Measurements from ENCODE around the gene MATCAP1.

The MATCAP1 gene

DNA sequence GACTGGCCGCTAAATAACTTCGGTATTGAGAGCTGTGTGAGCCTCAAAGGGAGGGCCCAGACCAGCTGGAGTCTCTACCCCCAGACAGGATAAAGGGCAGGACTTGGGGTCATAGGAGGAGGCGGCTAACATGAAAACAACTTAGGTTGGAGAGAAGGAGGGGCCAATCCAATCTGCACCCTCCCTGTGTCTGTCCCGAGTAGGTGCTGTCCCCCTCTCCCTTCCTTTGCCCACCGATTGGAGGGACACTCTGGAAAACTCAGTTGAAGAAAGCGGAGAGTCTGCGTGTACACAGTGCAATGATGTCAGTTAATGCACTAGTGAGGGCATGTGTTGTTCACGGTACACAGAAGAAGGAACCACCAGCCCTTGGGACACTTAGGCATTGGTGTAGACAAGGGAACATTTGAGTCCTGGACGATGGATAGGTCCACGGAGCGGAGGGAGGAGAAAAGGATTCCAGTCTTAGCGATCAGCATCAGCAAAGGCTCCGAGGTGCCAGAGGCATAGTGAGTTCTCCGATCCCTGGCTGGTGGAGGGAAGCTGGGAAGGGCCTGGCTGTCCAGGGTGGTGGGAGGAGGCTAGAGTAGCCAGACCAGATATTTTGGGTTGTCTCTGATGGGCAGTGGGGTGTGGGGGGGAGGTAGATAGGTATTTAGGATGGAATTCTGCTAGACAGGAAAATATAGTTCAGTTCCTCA is 12.7 kb downstream of the MATCAP1 start:
- no peak for DNase-seq (ENCODE audit: low spot score)

DNA sequence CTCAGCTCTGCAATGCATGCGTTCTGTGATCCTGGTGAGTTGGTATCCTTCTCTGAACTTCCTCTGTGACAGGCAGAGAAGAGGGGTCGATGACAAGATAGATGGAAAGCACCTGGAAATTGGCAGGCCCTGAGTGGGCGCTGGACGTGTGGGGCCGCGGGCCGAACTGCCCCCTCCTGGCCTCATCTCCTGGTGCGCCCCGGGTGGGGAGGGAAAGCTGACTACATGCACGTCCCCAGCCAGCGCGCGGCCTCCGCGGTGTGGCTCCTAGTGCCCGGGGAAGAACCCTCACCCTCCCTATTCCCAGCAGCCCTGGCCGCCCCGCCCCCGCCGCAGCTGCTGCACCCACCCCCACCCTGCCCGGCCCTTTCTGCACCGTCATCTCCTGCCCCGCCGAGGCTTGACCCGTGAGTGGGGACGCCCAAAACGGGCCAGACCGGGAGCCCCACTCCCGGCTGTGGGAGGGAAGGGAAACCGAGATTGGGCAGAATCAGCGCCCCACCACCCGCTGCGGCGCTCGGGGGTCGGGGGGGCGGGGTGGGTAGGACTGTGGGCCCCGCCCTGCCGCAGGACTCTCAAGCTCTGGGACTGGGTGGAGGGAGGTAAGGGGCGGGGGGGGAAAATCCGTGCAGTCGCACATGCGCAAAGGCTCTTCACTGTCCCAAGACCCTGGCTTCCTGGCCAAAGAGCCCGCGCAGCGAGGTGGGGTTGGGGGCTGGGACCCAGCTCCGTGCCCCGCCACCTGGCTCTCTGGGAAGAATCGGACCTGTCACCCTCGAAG is 13.4 kb downstream of the MATCAP1 start, which contains the start of gene NOL3:
Gene NOL3, plus strand, starts transcription at position 371 of the 781 bp plus-strand sequence.
- DNase-seq (ENCODE audit: low spot score): no peak

DNA sequence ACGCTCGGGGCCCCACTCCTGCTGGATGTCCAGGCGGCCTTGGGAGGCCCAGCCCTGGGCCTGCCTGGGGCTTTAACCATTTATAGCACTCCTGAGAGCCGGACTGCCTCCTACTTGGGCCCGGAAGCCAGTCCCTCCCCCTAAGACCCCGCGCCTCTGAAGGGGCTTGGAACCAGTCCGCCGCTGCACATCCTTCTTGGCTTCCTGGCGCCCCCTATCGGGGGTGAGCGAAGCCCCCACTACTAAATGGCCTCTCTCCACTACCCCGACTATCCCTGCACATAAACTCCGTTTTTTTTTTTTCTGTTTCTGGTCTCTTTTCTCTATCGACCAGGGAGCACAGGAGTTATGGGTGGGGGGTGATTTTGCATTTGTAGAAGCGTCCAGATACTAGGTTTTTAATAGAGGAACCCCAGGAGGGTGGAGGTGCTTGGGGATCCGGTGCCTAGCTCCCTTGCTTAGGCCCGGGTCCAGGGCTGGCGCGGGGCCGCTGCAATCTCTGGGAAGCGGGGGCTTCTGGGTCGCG is 14.1 kb downstream of the MATCAP1 start:
- DNase-seq (ENCODE audit: low spot score): no peak

DNA sequence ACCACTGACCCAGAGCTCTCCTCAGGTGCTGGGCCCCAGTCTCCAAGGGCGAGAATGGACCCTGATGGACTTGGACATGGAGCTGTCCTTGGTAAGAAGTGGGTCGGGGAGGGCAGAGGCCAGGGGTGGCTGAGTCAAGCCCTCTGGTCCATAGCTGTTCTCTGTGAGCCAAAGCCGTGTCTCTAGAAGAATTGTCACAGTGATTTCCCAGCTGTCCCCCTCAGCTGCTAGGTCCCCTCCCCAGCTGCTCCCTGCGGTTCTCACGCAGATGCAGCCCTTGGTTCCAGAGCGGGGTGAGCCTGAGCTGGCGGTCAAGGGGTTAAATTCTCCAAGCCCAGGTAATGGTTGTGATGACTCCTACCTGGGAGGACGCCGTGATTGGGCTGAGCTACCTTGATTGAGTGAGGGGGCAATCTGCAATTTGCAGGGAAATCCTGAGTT is 14.7 kb downstream of the MATCAP1 start:
- no peak for DNase-seq (ENCODE audit: low spot score)

DNA sequence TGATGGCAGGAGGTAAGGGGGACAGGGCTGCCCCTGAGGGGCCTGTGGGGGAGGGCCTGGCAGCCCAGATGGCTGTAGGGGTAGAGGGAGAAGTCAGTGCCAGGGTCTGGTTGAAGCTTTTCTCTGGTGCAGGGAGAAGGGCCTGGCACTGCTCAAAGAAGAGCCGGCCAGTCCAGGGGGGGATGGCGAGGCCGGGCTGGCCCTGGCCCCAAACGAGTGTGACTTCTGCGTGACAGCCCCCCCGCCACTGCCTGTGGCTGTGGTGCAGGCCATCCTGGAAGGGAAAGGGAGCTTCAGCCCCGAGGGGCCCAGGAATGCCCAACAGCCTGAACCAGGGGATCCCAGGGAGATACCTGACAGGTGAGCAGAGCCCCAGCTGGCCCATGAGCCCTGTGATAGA is 16.2 kb downstream of the MATCAP1 start:
- DNase-seq (ENCODE audit: low spot score): no peak

DNA sequence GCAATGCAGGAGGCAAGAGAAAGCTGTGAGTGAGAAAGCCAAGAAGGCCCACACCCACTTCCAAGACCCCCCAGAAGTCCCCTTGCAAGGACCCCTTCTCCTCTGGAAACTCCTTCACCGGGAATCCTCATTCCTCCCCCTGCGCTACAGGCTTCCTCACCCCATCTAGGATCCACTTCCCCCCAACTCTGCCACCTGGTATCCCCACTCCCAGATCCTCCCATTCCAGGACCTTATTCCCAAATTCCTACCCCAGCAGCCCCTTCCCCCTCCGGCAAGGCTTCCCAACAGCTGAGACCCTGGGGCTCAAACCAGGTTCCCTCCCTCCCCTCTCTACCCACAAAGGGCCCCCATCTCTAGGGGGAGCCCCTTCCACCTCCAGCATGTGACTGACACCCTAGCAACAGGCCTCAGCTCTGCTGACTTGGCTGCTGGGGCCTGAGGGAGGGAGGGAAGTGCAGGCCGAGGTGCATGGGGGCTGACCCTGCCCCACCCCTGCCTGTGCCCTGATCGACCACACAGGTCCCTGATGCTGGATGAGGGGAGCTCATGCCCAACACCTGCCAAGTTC is 17.1 kb downstream of the MATCAP1 start:
- no peak for DNase-seq (ENCODE audit: low spot score)

DNA sequence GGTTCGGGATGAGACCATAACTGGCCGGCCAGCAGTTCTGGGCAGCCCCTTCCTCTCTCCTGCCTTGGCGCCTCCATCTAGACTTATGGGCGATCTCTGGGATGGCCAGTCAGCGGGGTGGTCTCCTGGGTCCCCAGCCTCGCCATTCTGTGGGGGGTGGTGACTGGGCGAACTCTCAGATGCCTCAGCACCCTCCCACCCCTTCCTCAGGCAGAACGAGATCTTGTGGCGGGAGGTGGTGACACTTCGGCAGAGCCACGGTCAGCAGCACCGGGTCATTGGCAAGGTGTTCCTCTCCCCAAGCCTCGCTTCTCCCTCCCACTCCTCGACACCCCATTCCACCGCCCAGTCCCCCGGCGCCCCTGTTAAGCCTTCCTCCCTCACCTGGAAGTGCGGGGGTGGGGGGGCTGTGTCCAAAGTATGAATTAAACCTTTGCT is 17.6 kb downstream of the MATCAP1 start:
- no peak for DNase-seq (ENCODE audit: low spot score)

DNA sequence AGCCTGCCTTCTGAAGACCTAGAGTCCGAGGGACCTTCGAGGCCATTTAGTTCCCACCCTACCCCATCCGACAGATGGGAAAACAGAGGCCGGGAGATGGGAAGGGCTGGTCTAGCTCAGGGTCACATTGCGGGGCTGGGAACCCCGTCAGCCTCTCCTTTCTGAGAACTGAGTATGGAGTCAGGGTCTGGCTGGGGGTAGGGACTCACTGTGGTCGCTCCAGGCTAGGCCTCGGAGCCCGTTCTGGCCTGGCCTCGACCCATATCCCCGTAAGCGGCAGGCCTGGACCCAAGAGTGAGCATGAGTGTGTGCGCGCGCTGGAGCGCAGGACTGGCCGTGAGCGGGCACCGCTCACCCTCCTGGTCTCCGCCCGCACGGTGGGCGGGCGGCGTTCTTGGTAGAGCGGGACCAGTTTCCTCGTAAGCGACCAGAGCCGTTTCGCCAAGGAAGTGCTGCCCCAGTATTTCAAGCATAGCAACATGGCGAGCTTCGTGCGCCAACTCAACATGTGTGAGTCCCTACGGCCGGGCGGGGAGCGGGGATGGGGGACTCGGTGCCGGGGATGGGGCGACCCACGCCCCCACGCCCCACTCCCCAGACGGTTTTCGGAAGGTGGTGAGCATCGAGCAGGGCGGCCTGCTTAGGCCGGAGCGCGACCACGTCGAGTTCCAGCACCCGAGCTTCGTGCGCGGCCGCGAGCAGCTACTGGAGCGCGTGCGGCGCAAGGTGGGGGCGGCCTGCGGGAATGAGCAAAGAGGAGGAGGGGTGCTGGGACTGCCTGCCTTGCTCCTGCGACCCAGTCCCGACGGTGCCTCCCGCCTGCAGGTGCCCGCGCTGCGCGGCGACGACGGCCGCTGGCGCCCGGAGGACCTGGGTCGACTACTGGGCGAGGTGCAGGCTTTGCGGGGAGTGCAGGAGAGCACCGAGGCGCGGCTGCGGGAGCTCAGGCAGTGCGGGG is 18.4 kb downstream of the MATCAP1 start:
- no peak for DNase-seq (ENCODE audit: low spot score)

DNA sequence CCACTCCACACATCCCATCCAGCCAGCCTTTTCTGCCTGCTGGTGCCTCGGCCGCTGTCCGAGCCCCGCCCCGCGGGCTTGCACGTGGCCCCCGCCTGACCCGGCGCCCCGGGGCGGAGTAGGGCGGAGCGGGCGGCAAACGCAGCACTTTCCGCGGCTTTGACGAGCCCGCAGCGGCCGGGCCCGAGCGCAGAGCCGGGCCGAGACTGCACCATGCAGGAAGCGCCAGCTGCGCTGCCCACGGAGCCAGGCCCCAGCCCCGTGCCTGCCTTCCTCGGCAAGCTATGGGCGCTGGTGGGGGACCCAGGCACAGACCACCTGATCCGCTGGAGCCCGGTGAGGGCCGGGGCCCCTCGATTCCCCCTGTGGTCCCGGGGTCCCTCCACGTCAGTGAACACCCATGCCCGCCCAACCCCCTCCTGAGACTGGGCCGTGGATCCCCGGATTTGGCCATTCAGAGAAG is 19.1 kb downstream of the MATCAP1 start, which contains the start of gene HSF4:
Gene HSF4, plus strand, starts transcription at position 147 of the 463 bp plus-strand sequence. Its CDS starts 67 bp downstream, at position 214.
- no peak for DNase-seq (ENCODE audit: low spot score)

DNA sequence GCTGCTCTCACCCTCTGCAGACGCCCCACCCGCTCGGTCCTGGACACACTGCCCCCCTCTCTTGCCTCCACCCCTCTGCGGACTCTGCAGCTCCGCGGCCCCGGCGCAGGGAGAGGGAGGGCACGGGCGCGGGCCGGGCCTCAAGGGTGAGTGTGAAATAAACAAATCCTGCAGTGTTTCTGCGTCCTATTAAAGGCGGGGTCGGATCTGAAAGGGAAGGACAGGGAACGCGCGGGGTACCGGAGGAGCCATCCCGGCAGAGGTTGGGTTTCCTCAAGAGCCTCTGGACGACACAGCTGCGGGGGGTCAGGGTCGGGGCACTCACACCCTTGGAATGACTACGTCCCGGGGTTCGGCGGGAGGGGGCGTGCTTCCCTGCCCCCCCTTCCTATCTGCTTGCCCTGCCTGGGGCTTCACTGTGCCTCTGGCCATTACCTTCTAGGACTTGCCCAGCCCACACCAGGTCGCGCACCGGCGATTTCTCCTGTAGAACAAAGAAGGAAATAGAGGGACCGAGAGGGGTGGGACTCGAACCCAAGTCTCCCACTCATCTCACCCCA is 19.7 kb downstream of the MATCAP1 start:
- DNase-seq (ENCODE audit: low spot score): no peak

DNA sequence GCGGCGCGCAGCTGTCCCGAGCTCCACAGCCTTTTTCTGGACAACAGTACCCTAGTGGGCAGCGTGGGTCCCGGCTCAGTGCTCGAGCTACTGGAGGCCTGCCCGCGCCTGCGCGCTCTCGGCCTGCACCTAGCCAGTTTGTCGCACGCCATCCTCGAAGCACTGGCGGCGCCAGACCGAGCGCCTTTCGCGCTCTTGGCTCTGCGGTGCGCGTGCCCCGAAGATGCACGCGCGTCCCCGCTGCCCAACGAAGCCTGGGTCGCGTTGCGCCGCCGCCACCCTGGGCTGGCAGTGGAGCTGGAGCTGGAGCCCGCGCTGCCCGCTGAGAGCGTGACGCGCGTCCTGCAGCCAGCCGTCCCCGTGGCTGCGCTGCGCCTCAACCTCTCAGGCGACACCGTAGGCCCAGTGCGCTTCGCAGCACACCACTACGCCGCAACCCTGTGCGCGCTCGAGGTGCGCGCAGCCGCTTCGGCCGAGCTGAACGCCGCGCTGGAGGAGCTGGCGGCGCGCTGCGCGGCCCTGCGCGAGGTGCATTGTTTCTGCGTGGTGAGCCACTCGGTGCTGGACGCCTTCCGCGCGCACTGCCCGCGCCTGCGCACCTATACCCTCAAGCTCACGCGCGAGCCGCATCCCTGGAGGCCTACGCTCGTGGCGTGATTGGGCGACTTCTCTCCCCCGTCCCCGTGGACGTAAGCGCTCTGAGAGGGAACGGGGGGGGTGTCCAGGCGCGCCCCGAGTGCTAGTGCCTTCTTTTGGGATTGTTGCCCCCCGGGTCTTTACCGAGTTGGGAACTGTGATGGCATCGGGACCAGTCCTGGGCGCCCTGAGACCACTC is 20.4 kb downstream of the MATCAP1 start:
- no peak for DNase-seq (ENCODE audit: low spot score)

DNA sequence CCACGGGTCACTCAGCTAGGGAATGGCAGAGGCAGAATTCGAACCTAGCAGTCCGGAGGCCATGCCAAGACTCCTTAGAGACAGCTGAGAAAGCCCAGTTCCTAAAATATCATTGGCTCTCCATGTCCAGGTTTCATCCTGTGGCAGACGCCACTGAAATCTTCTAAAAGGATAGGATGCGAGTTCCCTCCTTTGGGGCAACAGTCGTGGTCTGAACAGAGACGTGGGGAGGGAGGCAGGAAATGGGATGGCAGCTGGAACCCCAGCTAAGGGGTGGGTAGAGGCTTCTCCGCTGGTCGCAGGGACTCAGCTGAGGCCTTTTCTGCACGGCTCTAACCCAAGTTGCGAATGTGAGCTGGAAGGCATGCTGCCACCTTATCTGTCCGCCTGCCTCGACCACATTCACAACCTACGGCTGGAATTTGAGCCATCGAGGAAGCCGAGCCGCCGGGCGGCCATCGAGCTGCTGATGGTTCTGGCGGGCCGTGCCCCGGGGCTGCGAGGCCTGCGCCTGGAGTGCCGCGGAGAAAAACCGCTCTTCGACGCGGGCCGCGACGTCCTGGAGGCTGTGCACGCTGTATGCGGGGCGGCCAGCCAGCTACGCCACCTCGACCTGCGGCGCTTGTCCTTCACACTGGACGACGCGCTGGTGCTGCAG is 21.1 kb downstream of the MATCAP1 start:
- DNase-seq (ENCODE audit: low spot score): no peak

DNA sequence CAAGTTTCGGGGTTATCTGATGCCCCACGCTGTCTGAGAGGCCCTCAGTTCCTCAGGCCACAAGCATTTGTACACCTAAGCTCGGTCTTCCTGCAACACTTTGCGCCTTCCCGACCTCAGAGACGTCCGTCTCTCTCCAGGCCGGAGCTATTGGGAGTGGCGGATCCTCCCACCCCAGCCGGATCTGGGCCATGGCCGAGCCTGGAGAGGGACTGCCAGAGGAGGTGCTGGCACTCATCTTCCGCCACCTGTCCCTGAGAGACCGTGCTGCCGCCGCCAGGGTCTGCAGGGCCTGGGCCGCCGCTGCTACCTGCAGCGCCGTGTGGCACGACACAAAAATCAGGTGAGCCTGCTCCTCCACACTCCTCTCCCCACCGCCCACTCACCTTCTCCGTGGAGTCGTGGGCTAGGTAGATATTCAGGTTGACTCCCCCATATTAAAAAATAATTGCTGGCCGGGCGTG is 22.1 kb downstream of the MATCAP1 start:
- no peak for DNase-seq (ENCODE audit: low spot score)

DNA sequence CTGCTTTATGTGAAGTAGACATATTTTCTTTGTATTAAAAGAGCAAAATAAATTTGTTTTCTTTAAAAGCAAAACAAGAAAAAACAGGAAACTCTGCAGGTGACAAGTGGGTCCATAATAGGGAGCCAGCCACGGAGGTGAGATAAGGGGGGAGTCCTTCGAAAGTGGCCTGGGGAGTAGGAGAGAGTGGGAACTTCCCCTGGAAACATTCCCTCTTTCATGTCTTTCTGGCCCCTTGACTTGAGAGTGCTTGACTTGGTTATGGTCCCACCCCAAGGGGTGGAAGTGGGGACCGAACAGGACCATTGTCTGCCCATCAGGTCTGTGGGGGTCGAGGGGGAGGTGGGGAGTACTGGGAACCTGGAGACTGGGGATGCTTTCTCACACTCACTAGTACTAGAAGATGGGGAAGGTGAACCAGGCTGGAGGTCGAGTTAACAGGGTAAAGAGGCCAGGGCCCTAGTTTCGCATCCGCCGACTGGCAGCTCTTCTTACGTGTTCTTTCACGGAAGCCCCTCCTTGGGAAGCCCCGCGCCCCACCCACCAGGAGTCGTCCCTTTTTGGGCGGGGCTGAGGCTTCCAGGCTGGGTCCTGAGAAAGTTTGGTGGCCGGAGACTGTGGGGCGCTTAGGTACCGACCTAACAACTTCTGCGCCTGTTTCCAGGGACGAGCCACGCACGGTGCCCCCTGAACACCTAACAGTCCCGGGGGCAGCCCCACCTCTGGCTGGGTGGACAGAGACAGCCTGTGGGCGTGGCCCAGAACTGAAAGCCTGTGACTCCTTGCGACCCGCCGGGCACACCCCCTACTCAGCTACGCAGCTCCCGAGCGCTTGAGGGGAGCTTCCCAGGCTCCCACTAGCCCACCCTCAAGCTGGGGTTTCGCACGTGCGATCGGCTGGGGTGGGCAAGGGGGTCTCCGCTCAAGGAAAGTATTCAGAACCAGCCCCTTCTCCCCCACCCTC is 24.8 kb downstream of the MATCAP1 start:
- DNase-seq (ENCODE audit: low spot score): no peak

DNA sequence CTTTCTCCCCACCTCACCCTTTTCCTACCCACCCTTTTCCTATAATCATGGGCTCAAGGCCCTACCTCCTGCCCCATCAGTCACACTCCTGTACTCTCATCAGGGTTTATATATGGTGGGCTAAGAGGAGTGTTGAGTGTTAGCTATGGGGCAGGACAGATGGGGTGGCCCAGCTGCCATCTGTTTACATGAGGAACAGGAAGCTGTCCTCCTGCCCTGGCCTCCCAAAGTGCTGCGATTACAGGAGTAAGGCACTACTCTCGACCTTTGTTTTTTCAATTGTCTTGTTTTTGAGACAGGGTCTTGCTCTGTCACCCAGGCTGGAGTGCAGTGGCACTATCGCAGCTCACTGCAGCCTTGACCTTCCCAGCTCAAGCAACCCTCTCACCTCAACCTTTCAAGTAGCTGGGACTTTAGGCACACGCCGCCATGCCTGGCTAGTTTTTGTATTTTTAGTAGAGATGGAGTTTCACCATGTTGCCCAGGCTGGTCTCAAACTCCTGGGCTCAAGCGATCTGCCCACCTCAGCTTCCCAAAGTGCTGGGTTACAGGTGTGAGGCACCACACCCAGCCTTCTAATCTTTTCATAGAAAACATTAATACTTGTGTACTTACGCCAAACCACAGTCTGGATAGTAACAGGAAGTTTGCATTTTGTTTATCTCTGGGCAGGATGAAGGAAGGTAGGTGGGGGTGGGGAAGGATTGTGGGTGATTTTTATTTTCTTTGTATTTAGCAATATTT is 25.7 kb downstream of the MATCAP1 start:
- no peak for DNase-seq (ENCODE audit: low spot score)

DNA sequence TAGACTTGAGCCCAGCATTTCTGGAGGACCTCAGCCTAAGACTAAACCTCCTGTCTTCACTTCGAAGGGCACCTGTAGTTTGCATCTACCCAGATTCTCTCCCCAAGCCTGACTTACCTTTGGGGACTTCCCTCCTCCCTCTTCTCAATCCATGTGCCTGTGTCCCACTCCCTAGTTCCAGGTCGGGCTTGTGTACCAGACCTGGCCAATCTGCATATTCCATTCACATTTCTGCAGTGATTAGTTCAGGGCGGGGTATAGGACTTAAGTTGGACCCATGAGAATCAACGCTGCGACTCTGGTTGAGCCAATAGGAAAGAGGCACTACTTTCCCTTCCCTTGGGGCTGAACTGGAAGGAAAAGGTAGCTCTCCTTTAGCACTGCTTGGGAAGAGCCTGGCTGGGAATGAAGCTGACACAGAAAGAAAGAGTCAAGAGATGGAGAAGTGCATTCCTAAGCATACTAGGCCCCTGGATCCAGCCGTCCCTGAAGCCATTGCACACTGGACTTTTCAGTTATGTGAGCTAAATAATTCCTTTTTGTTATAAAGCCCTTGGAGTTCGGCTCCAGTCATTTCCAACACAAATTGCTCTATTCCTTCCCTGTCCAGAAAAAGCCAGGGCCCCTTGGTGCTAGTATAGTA is 26.5 kb downstream of the MATCAP1 start:
- DNase-seq (ENCODE audit: low spot score): no peak

Measured in left forelimb (tissue), 1 donor.